HepG2 (cell line): Measurements from ENCODE around the gene C19orf44. TPM values are rescaled to one million over a fixed set of nuclear protein-coding genes. Genes with fewer than 3 reads are reported as not detected.

Experiments used
- ARNT2 ChIP-seq: sonication (generic); formaldehyde crosslinking; IDR thresholded peaks from 2 replicates; pipeline ENCODE4 v1.8.0; 2022; ENCODE audit warnings: mild to moderate bottlenecking, low read depth, missing genetic modification reagents, moderate library complexity
- ESRRA ChIP-seq: sonication (generic); formaldehyde crosslinking; IDR thresholded peaks from 2 replicates; pipeline ENCODE4 v1.5.1; 2020; ENCODE audit warnings: mild to moderate bottlenecking, low read depth, missing genetic modification reagents
- HCFC1 ChIP-seq: fragments of 150-350 bp; IDR thresholded peaks from 2 replicates; pipeline ENCODE4 v1.6.1; 2014; ENCODE audit warnings: low read depth, low read length
- MEF2D ChIP-seq: sonication (generic); formaldehyde crosslinking; IDR thresholded peaks from 2 replicates; pipeline ENCODE4 v1.5.1; 2020; ENCODE audit warnings: mild to moderate bottlenecking, missing genetic modification reagents
- RELA ChIP-seq: sonication (generic); formaldehyde crosslinking; IDR thresholded peaks from 2 replicates; pipeline ENCODE4 v1.4.0; 2020; ENCODE audit warnings: missing genetic modification reagents
- RFXANK ChIP-seq: IDR thresholded peaks from 2 replicates; pipeline ENCODE4 v1.6.1; 2016
- SKI ChIP-seq: fragments of 450-650 bp; IDR thresholded peaks from one replicate; pipeline ENCODE4 v1.6.1; 2018; ENCODE audit warnings: mild to moderate bottlenecking; ENCODE audit not compliant: partially characterized antibody
- SP5 ChIP-seq: IDR thresholded peaks from 2 replicates; pipeline ENCODE4 v1.6.1; 2016; ENCODE audit warnings: low read depth, borderline replicate concordance
- SSRP1 ChIP-seq: IDR thresholded peaks from 2 replicates; pipeline ENCODE4 v1.6.1; 2016; ENCODE audit warnings: control low read depth
- TCF7L2 ChIP-seq: IDR thresholded peaks from 2 replicates; pipeline ENCODE4 v1.6.1; 2011; ENCODE audit warnings: mild to moderate bottlenecking, low read depth, low read length, moderate library complexity
- TOPORS ChIP-seq: sonication (generic); formaldehyde crosslinking; IDR thresholded peaks from 2 replicates; pipeline ENCODE4 v1.8.0; 2023; ENCODE audit warnings: mild to moderate bottlenecking, missing genetic modification reagents
- YY1 ChIP-seq: IDR thresholded peaks from 2 replicates; pipeline ENCODE4 v1.6.1; 2011; ENCODE audit warnings: low read length, low read depth, moderate library complexity, mild to moderate bottlenecking; ENCODE audit not compliant: insufficient read depth, insufficient replicate concordance
- ZNF326 ChIP-seq: sonication (generic); formaldehyde crosslinking; IDR thresholded peaks from 2 replicates; pipeline ENCODE4 v1.4.0; 2020; ENCODE audit warnings: missing genetic modification reagents, borderline replicate concordance
- ZNF468 ChIP-seq: sonication (generic); formaldehyde crosslinking; IDR thresholded peaks from 2 replicates; pipeline ENCODE4 v1.8.0; 2022; ENCODE audit warnings: mild to moderate bottlenecking, moderate library complexity, missing genetic modification reagents
- ZNF652 ChIP-seq: IDR thresholded peaks from 2 replicates; pipeline ENCODE4 v1.6.1; 2016; ENCODE audit warnings: low read depth, borderline replicate concordance
- ZNF749 ChIP-seq: sonication (generic); formaldehyde crosslinking; IDR thresholded peaks from 2 replicates; pipeline ENCODE4 v1.8.0; 2022; ENCODE audit warnings: mild to moderate bottlenecking, missing genetic modification reagents, moderate library complexity, borderline replicate concordance
- ZNF816 ChIP-seq: sonication (generic); formaldehyde crosslinking; IDR thresholded peaks from 2 replicates; pipeline ENCODE4 v1.8.0; 2022; ENCODE audit warnings: missing genetic modification reagents, mild to moderate bottlenecking, borderline replicate concordance
- ZNF841 ChIP-seq: sonication (generic); formaldehyde crosslinking; IDR thresholded peaks from 2 replicates; pipeline ENCODE4 v1.8.1; 2023; ENCODE audit warnings: missing genetic modification reagents, borderline replicate concordance
- ZNF891 ChIP-seq: sonication (generic); formaldehyde crosslinking; IDR thresholded peaks from 2 replicates; pipeline ENCODE4 v1.5.0; 2020; ENCODE audit warnings: mild to moderate bottlenecking, missing genetic modification reagents
- polyA plus RNA-seq, 8 experiments: library from polyadenylated mRNA; depleted of rRNA in 3 of 8; stranded (reverse) in 7 of 8; unstranded in 1 of 8; fragments of >200 nt; fragmentation: Illumina TruSeq in 4 of 8; extraction: Trizol in 4 of 8; gene quantifications; 2 replicates each; pipeline versions ENCODE4 v1.2.1 to v1.2.3, GENCODE V29; 2011 to 2016; ENCODE audit warnings: low read depth in 4 of 8, missing spikeins in 1 of 8, mixed read lengths in 1 of 8; ENCODE audit not compliant: insufficient read depth in 1 of 8
- total RNA-seq, 5 experiments: library from RNA; depleted of rRNA; stranded (reverse); fragments of >200 nt; fragmentation: Illumina TruSeq; extraction: Trizol; gene quantifications; 2 replicates each; pipeline ENCODE4 v1.2.3, GENCODE V29; 2016; ENCODE audit warnings: low read depth in 1 of 5
- TF ChIP-seq, protein P1 (sequence below), 2 experiments: sonication (generic) in 1 of 2; formaldehyde crosslinking in 1 of 2; IDR thresholded peaks; 2 replicates each; pipeline versions ENCODE4 v1.4.0 to v1.6.1; 2018 to 2020; ENCODE audit warnings: missing genetic modification reagents in 2 of 2, borderline replicate concordance in 1 of 2, low read depth in 1 of 2, mild to moderate bottlenecking in 1 of 2, missing biosample characterization in 1 of 2
- TF ChIP-seq, protein P2 (sequence below): sonication (generic); formaldehyde crosslinking; IDR thresholded peaks from 2 replicates; pipeline ENCODE4 v1.5.1; 2020; ENCODE audit warnings: missing genetic modification reagents, mild to moderate bottlenecking, borderline replicate concordance
- TF ChIP-seq, protein P3 (sequence below): sonication (generic); formaldehyde crosslinking; IDR thresholded peaks from 2 replicates; pipeline ENCODE4 v1.5.0; 2020; ENCODE audit warnings: mild to moderate bottlenecking, missing genetic modification reagents
- TF ChIP-seq, protein P4 (sequence below): sonication (generic); formaldehyde crosslinking; IDR thresholded peaks from 2 replicates; pipeline ENCODE4 v1.5.1; 2020; ENCODE audit warnings: mild to moderate bottlenecking, missing genetic modification reagents, borderline replicate concordance
- TF ChIP-seq, protein P5 (sequence below): IDR thresholded peaks from 2 replicates; pipeline ENCODE4 v1.6.1; 2018; ENCODE audit warnings: missing genetic modification reagents, mild to moderate bottlenecking, missing compliant biosample characterization

The C19orf44 gene
- total and polyA plus RNA-seq, 2 of the 13 experiments (the other 11 are each of a cell fraction or from before 2014, with no cell fraction given) = 3.2 to 4.3 TPM

DNA sequence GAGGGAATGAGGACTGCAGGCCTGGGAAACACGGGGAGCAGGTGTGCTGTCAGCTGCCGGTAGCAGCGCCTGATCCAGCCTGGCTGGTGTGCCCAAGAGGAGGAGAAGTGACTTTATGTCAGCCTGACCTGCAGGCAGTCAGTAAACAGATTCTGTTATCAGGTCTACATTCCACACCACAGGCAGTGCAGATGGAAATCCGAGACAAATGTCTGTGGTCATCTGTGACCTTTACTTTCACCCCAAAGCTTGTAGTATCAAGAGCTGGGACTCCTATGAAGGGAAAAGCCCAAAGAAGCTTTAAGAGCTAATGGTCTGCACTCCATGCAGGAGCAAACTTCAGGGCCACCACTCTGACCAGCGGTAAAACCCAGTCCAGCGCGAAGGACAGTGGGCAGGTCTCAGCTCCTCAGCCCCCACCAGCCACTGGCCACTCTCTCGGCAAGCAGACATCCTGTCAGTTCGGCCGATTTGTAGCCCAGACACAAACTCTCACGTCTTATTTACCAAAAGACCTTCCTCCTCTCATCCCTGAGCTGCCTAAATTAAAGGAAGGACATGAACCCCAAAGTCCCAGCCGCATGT lies 32.1 kb upstream of the C19orf44 start (continued):
- TF ChIP-seq ZNF749 (no peak), RFXANK (CRISPR knock-in tag) (no peak), ESRRA (CRISPR knock-in tag) (peak; percentile 84), SSRP1 (CRISPR knock-in tag) (peak; percentile 67; the same call in 1 of the 2 replicates), SP5 (CRISPR knock-in tag) (peak; percentile 68; the same call in 1 of the 2 replicates), HCFC1 (no peak), ZNF652 (no peak), RELA (CRISPR knock-in tag) (no peak), ZNF841 (CRISPR knock-in tag) (no peak), ARNT2 (no peak), ZNF326 (CRISPR knock-in tag) (no peak), ZNF891 (CRISPR knock-in tag) (no peak), SKI (peak; percentile 56), TCF7L2 (no peak), ZNF816 (CRISPR knock-in tag) (no peak), MEF2D (CRISPR knock-in tag) (no peak), ZNF468 (no peak), TOPORS (CRISPR knock-in tag) (no peak), YY1 (no peak)
- TF ChIP-seq, protein P1, sequence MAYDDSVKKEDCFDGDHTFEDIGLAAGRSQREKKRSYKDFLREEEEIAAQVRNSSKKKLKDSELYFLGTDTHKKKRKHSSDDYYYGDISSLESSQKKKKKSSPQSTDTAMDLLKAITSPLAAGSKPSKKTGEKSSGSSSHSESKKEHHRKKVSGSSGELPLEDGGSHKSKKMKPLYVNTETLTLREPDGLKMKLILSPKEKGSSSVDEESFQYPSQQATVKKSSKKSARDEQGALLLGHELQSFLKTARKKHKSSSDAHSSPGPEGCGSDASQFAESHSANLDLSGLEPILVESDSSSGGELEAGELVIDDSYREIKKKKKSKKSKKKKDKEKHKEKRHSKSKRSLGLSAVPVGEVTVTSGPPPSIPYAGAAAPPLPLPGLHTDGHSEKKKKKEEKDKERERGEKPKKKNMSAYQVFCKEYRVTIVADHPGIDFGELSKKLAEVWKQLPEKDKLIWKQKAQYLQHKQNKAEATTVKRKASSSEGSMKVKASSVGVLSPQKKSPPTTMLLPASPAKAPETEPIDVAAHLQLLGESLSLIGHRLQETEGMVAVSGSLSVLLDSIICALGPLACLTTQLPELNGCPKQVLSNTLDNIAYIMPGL (CRISPR knock-in tag; IDR thresholded peaks at IDR 0.05; ENCODE audit: borderline replicate concordance in 1 of 2, low read depth in 1 of 2) = no peak
- TF ChIP-seq, protein P2, sequence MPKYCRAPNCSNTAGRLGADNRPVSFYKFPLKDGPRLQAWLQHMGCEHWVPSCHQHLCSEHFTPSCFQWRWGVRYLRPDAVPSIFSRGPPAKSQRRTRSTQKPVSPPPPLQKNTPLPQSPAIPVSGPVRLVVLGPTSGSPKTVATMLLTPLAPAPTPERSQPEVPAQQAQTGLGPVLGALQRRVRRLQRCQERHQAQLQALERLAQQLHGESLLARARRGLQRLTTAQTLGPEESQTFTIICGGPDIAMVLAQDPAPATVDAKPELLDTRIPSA (CRISPR knock-in tag) = no peak
- TF ChIP-seq, protein P3, sequence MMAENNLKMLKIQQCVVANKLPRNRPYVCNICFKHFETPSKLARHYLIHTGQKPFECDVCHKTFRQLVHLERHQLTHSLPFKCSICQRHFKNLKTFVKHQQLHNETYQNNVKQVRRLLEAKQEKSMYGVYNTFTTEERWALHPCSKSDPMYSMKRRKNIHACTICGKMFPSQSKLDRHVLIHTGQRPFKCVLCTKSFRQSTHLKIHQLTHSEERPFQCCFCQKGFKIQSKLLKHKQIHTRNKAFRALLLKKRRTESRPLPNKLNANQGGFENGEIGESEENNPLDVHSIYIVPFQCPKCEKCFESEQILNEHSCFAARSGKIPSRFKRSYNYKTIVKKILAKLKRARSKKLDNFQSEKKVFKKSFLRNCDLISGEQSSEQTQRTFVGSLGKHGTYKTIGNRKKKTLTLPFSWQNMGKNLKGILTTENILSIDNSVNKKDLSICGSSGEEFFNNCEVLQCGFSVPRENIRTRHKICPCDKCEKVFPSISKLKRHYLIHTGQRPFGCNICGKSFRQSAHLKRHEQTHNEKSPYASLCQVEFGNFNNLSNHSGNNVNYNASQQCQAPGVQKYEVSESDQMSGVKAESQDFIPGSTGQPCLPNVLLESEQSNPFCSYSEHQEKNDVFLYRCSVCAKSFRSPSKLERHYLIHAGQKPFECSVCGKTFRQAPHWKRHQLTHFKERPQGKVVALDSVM (CRISPR knock-in tag) = 0 out of 2 replicates have a peak, but pooled peaks have one; percentile 11
- TF ChIP-seq, protein P4, sequence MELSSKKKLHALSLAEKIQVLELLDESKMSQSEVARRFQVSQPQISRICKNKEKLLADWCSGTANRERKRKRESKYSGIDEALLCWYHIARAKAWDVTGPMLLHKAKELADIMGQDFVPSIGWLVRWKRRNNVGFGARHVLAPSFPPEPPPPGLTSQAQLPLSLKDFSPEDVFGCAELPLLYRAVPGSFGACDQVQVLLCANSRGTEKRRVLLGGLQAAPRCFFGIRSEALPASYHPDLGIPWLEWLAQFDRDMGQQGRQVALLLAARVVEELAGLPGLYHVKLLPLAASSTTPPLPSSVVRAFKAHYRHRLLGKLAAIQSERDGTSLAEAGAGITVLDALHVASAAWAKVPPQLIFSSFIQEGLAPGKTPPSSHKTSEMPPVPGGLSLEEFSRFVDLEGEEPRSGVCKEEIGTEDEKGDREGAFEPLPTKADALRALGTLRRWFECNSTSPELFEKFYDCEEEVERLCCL (CRISPR knock-in tag) = no peak
- TF ChIP-seq, protein P5, sequence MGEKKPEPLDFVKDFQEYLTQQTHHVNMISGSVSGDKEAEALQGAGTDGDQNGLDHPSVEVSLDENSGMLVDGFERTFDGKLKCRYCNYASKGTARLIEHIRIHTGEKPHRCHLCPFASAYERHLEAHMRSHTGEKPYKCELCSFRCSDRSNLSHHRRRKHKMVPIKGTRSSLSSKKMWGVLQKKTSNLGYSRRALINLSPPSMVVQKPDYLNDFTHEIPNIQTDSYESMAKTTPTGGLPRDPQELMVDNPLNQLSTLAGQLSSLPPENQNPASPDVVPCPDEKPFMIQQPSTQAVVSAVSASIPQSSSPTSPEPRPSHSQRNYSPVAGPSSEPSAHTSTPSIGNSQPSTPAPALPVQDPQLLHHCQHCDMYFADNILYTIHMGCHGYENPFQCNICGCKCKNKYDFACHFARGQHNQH (CRISPR knock-in tag) = 0 out of 2 replicates have a peak, but pooled peaks have one; percentile 41
